Measurements from ENCODE around the gene PHYHD1.
"Not testable (repeated sequence)": the region's sequence is repeated elsewhere in the genome, so short reads cannot be mapped to it uniquely, and the experiment has no call there.

The PHYHD1 gene

DNA sequence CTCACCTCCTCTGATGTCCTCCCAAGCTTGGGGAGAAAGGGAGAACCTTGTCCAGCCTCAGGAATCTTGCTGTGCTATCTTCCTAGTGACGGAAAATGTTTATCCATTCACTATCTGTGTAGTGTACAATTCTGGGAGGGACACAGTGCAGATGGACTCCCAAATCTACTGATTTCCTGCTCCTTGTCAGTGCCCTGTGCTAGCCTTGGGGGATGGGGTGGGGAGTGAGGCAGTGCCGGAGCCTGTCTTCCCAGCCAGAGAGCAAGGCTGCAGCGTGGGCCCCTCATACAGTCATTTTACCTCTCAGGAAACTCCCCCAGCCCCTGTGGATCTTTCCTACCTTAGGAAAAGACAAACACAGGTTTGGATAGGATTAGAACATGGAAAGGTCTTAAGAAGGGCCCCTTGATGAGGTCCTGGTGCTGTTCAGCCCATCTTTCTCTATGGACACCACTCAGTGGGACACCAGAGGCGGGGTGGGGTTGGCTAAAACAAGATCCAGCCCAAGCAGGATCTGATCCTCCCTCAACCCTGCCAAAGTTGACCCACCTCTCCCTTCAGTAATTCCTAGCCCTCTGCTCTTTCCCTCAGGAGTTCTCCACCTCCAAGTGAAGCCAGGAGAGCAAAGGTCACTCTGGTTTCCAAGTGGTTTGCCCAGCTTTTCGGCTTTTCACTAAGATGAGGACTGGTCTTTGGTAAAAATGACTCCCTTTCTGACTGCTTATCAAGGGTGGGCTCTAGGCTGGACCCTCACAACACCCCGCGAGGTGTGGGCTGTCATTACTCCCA, 23.2 kb downstream of the PHYHD1 start:
- H3K4me3 ChIP-seq (ENCODE audit: control insufficient read depth, low read depth, low read length), result no peak overlapping the region
- no peak for DNase-seq (ENCODE audit: low read depth)
- TF ChIP-seq, protein P1, sequence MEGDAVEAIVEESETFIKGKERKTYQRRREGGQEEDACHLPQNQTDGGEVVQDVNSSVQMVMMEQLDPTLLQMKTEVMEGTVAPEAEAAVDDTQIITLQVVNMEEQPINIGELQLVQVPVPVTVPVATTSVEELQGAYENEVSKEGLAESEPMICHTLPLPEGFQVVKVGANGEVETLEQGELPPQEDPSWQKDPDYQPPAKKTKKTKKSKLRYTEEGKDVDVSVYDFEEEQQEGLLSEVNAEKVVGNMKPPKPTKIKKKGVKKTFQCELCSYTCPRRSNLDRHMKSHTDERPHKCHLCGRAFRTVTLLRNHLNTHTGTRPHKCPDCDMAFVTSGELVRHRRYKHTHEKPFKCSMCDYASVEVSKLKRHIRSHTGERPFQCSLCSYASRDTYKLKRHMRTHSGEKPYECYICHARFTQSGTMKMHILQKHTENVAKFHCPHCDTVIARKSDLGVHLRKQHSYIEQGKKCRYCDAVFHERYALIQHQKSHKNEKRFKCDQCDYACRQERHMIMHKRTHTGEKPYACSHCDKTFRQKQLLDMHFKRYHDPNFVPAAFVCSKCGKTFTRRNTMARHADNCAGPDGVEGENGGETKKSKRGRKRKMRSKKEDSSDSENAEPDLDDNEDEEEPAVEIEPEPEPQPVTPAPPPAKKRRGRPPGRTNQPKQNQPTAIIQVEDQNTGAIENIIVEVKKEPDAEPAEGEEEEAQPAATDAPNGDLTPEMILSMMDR (conservative IDR thresholded peaks at IDR 0.05; ENCODE audit: control insufficient read depth, insufficient read depth, low read depth, low read length), result no peak

DNA sequence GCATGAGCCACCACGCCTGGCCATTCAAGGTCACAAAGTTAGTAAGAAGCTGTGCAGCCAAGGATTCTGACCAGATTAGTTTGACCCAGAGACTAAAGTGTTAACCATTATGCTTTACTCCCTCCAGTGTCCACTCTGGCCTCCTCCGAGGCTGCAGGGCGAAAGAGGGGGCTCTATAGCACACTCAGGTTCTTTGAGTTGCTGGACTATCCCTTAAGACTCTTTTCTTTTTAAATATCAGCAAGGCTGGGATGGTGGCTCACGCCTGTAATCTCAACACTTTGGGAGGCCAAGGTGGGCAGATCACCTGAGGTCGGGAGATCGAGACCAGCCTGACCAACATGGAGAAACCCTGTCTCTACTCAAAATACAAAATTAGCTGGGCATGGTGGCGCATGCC, 24.2 kb downstream of the PHYHD1 start:
- H3K4me3 ChIP-seq (ENCODE audit: control insufficient read depth, low read depth, low read length); DNase-seq (ENCODE audit: low read depth): not testable (repeated sequence)

DNA sequence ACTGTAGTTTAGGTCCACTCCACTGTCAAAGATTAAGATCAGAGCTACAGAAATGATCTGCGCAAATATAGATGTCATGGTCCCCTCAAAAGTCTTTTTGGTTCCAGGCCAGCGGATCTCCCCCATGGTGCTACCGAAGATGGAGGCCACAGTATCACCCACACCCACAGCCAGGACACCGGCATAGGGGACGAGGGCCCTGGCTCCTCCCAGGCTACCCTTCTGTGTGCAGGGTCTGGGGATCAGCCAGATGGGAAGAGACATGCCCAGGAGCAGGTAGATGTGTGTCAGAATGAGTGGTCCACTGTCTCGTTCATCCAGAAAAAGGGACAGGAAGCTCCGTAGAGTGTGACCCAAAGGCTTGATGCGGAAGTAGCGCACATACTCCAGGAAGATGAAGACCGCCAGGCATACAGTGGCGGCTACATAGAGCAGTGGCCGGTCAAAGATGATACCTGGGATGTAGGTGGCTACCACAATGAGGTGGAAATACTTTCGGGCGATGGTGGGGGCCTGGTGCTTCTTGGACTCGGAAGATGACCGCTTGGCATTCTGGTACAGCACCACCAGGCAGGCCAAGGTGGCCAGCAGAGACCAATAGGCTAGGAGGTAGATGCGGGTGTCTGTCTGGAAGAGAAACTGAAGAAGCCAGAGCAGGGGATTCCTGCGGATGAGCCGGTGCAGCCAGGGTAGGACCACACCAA, 25.2 kb downstream of the PHYHD1 start:
- TF ChIP-seq, protein P1 (conservative IDR thresholded peaks at IDR 0.05; ENCODE audit: control insufficient read depth, insufficient read depth, low read depth, low read length), result no peak
- no peak overlapping the region for H3K4me3 ChIP-seq (ENCODE audit: control insufficient read depth, low read depth, low read length)
- no peak for DNase-seq (ENCODE audit: low read depth)

DNA sequence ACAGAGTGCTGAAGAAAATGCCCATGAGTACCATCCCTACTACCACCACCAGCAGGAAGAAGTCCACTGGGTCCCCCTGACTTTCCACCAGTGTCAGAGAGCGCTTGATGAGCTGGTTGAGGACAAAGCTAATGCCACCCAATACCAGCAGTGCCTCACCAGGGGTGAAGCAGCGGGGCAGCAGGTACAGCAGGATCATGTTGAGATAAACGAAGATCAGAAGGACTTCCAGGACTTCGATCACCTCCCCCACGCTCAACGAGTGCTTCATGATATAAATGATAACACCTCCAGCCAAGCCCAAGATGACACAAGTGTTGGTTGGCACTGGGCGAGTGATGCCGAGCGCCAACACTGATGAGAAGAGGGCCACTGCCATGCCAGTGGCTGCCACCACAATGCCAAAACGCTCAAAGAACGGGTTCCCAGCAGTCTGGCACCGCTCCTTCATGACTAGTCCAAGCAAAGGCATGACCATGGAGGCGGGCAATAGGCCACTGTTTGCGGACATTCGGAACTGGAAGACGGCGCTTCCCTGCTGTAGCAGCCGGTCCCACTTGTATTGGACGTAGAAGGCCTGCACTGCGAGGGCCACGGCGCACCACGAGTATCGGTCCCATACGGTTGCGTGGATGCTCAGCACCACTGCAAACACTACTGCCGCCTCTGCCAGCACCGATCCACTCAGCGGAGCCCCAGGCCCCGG, 25.9 kb downstream of the PHYHD1 start:
- peak overlapping the region; percentile 95 for H3K4me3 ChIP-seq (ENCODE audit: control insufficient read depth, low read depth, low read length)
- TF ChIP-seq, protein P1 (conservative IDR thresholded peaks at IDR 0.05; ENCODE audit: control insufficient read depth, insufficient read depth, low read depth, low read length), result no peak
- DNase-seq (ENCODE audit: low read depth), result peak; percentile 38

DNA sequence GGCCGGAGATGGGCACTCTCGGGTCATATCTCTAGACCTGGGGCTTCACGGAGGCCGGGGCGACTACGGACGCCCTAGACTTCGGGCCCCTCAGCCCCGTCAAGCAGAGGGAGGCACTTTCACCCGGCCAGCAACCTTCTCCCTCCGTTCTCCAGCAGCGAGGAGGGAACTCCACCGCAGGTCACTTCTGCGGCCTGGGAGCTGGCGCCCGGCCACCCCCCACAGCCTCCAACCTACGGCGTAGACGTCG, 26.4 kb downstream of the PHYHD1 start:
- no peak for DNase-seq (ENCODE audit: low read depth)

DNA sequence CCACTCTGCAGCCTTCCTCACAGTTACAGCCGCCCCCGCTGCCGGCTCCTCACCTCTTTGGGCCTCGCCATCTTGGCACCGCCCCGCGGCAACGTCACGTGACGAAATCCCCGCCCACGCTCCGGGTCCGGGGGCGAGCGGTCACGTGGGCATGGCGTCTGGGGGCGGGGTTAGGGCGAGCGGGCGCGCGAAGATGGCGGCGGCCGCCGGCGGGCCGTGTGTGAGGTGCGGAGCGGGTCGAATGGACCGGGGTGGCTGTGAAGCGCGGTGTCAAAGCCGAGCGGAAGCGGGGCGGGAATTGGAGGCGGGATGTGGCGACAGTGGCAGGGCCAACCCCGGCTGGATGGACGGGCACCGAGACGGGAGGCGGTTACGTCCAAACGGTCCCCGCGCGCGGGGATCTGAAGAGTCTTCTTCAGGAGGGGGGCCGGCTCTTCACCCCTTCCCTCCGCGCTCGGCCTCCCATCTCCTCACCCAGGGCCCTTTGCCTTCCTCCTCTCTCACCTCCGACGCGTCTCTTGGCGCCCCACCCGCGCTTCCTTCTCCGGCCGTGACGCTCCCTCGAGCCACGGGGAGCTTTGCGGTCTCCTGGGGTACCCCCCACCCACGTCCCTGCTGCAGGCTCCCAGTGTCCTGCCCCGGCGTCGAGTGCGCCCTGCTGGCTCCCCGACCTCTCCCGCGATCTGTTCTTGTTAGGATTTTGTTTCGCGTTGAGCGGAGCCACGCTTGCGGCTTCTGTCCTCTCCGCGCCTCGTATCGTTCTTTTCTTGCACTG, 26.9 kb downstream of the PHYHD1 start, which contains the start of the genes DOLK and NUP188:
TSS of gene DOLK (minus strand) at position 77 of the 775 bp plus-strand sequence. CDS start 300 bp downstream, outside the sequence.
TSS of gene NUP188 (plus strand) at position 173 of the 775 bp plus-strand sequence. CDS start at position 194, 21 bp downstream.
- peak; percentile 89 for DNase-seq (ENCODE audit: low read depth)
- TF ChIP-seq, protein P1 (conservative IDR thresholded peaks at IDR 0.05; ENCODE audit: control insufficient read depth, insufficient read depth, low read depth, low read length), result no peak
- H3K4me3 ChIP-seq (ENCODE audit: control insufficient read depth, low read depth, low read length), result peak within 1 kb of the TSS; percentile 95

More for the DNA sequence above, 26.4 kb downstream of the PHYHD1 start:
- peak overlapping the region; percentile 95 for H3K4me3 ChIP-seq (ENCODE audit: control insufficient read depth, low read depth, low read length)
- TF ChIP-seq, protein P1 (conservative IDR thresholded peaks at IDR 0.05; ENCODE audit: control insufficient read depth, insufficient read depth, low read depth, low read length), result no peak

DNA sequence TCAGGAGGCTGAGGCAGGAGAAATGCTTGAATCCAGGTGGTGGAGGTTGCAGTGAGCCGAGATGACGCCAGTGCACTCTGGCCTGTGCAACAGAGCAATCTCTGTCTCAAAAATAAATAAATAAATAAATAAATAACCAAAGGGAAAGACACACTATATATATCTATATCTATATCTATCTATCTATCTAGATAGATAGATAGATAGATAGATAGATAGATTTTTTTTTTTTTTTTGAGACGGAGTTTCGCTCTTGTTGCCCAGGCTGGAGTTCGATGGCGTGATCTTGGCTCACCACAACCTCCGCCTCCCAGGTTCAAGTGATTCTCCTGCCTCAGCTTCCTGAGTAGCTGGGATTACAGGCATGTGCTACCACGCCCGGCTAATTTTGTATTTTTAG, 40.6 kb downstream of the PHYHD1 start:
- not testable (repeated sequence) for H3K4me3 ChIP-seq (ENCODE audit: control insufficient read depth, low read depth, low read length); DNase-seq (ENCODE audit: low read depth)

Measured in fibroblast of mammary gland (primary cell).